Esophagus squamous epithelium (tissue), 5 donors: ENCODE measurements around the gene RPGR. TPM values are rescaled to one million over a fixed set of nuclear protein-coding genes. Genes with fewer than 3 reads are reported as not detected.

Experiments used
- DNase-seq: peaks from one replicate; lab custom pipeline; 2025; lab: John Stamatoyannopoulos, UW
- H3K27ac ChIP-seq, 4 donors: fragments of 200-600 bp; sonication (generic); one replicate each; pipeline ENCODE4 v1.5.1; 2016 to 2019; ENCODE audit warnings: mild to moderate bottlenecking in 1 of 4
- H3K27me3 ChIP-seq, 4 donors: fragments of 200-600 bp; sonication (generic); 1 replicate in 3 of 4; 2 replicates in 1 of 4; pipeline versions ENCODE4 v1.5.1 to v1.6.0; 2017 to 2021; ENCODE audit warnings: antibody characterized with exemption in 1 of 4
- H3K36me3 ChIP-seq, 3 donors: fragments of 200-600 bp; sonication (generic); one replicate each; pipeline ENCODE4 v1.5.1; 2016 to 2019
- H3K4me1 ChIP-seq, 3 donors: fragments of 200-600 bp; sonication (generic); one replicate each; pipeline ENCODE4 v1.5.1; 2017 to 2019
- H3K4me3 ChIP-seq, 4 donors: fragments of 200-600 bp; sonication (generic); 1 replicate in 3 of 4; 2 replicates in 1 of 4; pipeline ENCODE4 v1.5.1; 2016 to 2019; ENCODE audit warnings: mild to moderate bottlenecking in 2 of 4, moderate library complexity in 1 of 4
- H3K9me3 ChIP-seq, 3 donors: fragments of 200-600 bp; sonication (generic); one replicate each; pipeline ENCODE4 v1.5.1; 2016 to 2019
- POLR2A ChIP-seq, 4 donors: fragments of 450-650 bp; IDR thresholded peaks; one replicate each; pipeline ENCODE4 v1.6.1; 2017; ENCODE audit warnings: antibody characterized with exemption in 4 of 4, mild to moderate bottlenecking in 4 of 4, moderate library complexity in 3 of 4
- WGBS, 2 donors: methylation state at CpG; one replicate each; pipeline ENCODE4 v1.1.5; 2018; 5-methylcytosine and 5-hydroxymethylcytosine counted together
- intact Hi-C: fragments of 100-400 bp; cut with DNase I; formaldehyde crosslinking; loops from one replicate; pipeline ENCODE4 v1.15.0; 2022
- total RNA-seq, 4 donors: library from RNA; depleted of rRNA; stranded (reverse); fragments of >200 nt; gene quantifications; one replicate each; pipeline ENCODE4 v1.1.0, GENCODE V29; 2016
- TF ChIP-seq, protein P1 (sequence below), 6 experiments: fragments of 450-650 bp in 4 of 6; fragments of 200-600 bp in 2 of 6; sonication (generic) in 2 of 6; IDR thresholded peaks; one replicate each; pipeline ENCODE4 v1.5.1; 2016 to 2019; ENCODE audit warnings: antibody characterized with exemption in 6 of 6, mild to moderate bottlenecking in 4 of 6, moderate library complexity in 4 of 6
- donor health status: DM: yes; HTN: yes; CAD: no.

Gene RPGR
- total RNA-seq, 4 donors from 2014 or later: 5.5 to 23.7 (median 7.4) TPM

DNA sequence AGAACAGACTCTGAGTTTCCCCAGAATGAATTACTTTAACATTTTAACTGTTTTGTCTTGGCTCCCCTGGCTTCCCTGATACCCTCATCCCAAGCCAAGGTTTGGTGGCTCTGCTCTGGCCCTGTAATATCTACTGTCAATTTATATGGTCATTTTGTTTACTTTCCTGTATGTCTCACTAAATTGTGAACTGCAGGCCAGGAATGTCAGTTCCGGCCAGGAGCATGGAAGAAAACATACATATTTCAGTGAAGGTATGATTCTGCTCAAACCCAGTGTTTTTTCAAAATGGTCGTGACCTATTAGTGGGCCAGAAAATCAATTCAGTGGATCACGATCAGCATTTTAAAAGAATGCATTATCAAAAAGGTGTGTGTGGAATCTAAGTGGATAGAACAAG, 1.2 kb downstream of the RPGR start:
- Histone ChIP-seq H3K4me1 (peaks cover 0 to 10% (median 0%) of the 10 kb centered on the region in 3 donors), H3K36me3 (peaks cover 0 to 1% (median 0%) of the 10 kb centered on the region in 3 donors), H3K9me3 (peaks cover 0 to 3% (median 0%) of the 10 kb centered on the region in 3 donors), H3K4me3 (peak overlapping the region in 3 of 4 donors; percentile 61 to 71 (median 69)), H3K27me3 (no peaks in the 10 kb centered on the region), H3K27ac (peak overlapping the region in 3 of 4 donors; percentile 85 to 92 (median 86))
- TF ChIP-seq, protein P1, sequence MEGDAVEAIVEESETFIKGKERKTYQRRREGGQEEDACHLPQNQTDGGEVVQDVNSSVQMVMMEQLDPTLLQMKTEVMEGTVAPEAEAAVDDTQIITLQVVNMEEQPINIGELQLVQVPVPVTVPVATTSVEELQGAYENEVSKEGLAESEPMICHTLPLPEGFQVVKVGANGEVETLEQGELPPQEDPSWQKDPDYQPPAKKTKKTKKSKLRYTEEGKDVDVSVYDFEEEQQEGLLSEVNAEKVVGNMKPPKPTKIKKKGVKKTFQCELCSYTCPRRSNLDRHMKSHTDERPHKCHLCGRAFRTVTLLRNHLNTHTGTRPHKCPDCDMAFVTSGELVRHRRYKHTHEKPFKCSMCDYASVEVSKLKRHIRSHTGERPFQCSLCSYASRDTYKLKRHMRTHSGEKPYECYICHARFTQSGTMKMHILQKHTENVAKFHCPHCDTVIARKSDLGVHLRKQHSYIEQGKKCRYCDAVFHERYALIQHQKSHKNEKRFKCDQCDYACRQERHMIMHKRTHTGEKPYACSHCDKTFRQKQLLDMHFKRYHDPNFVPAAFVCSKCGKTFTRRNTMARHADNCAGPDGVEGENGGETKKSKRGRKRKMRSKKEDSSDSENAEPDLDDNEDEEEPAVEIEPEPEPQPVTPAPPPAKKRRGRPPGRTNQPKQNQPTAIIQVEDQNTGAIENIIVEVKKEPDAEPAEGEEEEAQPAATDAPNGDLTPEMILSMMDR (IDR thresholded peaks at IDR 0.05): no peak
- no peak for TF ChIP-seq POLR2A (IDR thresholded peaks at IDR 0.05)
- intact Hi-C loops: no loop called here
- 55 to 58% methylated on average over 2 to 3 of the region's 3 CpGs for WGBS, 2 donors
- no peak for DNase-seq

GRCh38 chrX:38320819-38321218, 6.5 kb downstream of the RPGR start:
- H3K27ac ChIP-seq: no peak overlapping the region
- no peak overlapping the region for H3K4me3 ChIP-seq
- no peak for TF ChIP-seq POLR2A (IDR thresholded peaks at IDR 0.05)
- TF ChIP-seq, protein P1 (IDR thresholded peaks at IDR 0.05): no peak
- DNase-seq: no peak
- H3K36me3 ChIP-seq: peaks cover 0 to 17% (median 0%) of the 10 kb centered on the region in 3 donors
- H3K9me3 ChIP-seq: no peaks in the 10 kb centered on the region
- intact Hi-C loops: no loop called here
- 68 to 83% methylated on average over 5 of the region's 5 CpGs for WGBS, 2 donors
- H3K27me3 ChIP-seq: no peaks in the 10 kb centered on the region
- no peaks in the 10 kb centered on the region for H3K4me1 ChIP-seq

- DNase-seq: no peak
These were observed 8.7 kb downstream of the RPGR start for GRCh38 chrX:38318606-38319005.

GRCh38 chrX:38318196-38318595, 9.1 kb downstream of the RPGR start:
- DNase-seq: no peak
- Histone ChIP-seq H3K36me3 (peaks cover 0 to 26% (median 0%) of the 10 kb centered on the region in 3 donors), H3K4me3 (no peak overlapping the region), H3K27ac (no peak overlapping the region), H3K9me3 (no peaks in the 10 kb centered on the region), H3K27me3 (no peaks in the 10 kb centered on the region), H3K4me1 (no peaks in the 10 kb centered on the region)
- TF ChIP-seq, protein P1 (IDR thresholded peaks at IDR 0.05): no peak
- TF ChIP-seq POLR2A (IDR thresholded peaks at IDR 0.05): no peak
- WGBS, 2 donors: 62 to 90% methylated on average over 3 of the region's 3 CpGs
- intact Hi-C loops: no loop called here

More at GRCh38 chrX:38318606-38319005, 8.7 kb downstream of the RPGR start:
- no peak overlapping the region for H3K27ac ChIP-seq
- no peaks in the 10 kb centered on the region for H3K27me3 ChIP-seq
- TF ChIP-seq, protein P1 (IDR thresholded peaks at IDR 0.05): no peak
- TF ChIP-seq POLR2A (IDR thresholded peaks at IDR 0.05): no peak
- H3K4me3 ChIP-seq: no peak overlapping the region
- no peaks in the 10 kb centered on the region for H3K9me3 ChIP-seq
- 30 to 67% methylated on average over 4 of the region's 4 CpGs for WGBS, 2 donors
- H3K4me1 ChIP-seq: no peaks in the 10 kb centered on the region
- H3K36me3 ChIP-seq: peaks cover 0 to 26% (median 0%) of the 10 kb centered on the region in 3 donors
- intact Hi-C loops: no loop called here

GRCh38 chrX:38315186-38315585, 12.1 kb downstream of the RPGR start:
- H3K9me3 ChIP-seq: no peaks in the 10 kb centered on the region
- peaks cover 0 to 24% (median 0%) of the 10 kb centered on the region in 3 donors for H3K36me3 ChIP-seq
- no peaks in the 10 kb centered on the region for H3K4me1 ChIP-seq
- TF ChIP-seq, protein P1 (IDR thresholded peaks at IDR 0.05): no peak
- no peaks in the 10 kb centered on the region for H3K27me3 ChIP-seq
- no peak overlapping the region for H3K27ac ChIP-seq
- H3K4me3 ChIP-seq: no peak overlapping the region
- intact Hi-C loops: no loop called here
- DNase-seq: no peak
- WGBS, 2 donors: 85 to 98% methylated on average over 5 to 7 of the region's 7 CpGs
